Smooth muscle cell of the umbilical artery (primary cell): ENCODE data around the gene ZSCAN2. TPM values are rescaled to one million over a fixed set of nuclear protein-coding genes. Genes with fewer than 3 reads are reported as not detected.

Source experiments
- total RNA-seq: library from RNA; depleted of rRNA; stranded (reverse); fragments of >200 nt; gene quantifications from 2 replicates; pipeline ENCODE4 v1.2.3, GENCODE V29; 2014

The ZSCAN2 gene
- total RNA-seq, result 10.1 and 12.5 TPM in 2 replicates

GRCh38 chr15:84600687-84601554, at the start of gene ZSCAN2:
Gene ZSCAN2 (plus strand): TSS chr15:84601009. CDS start chr15:84603928, 2,919 bp downstream.

GRCh38 chr15:84653910-84654688, 53.3 kb downstream of the ZSCAN2 start, which contains the start of gene WDR73:
Gene WDR73 (minus strand): TSS chr15:84654283. CDS start chr15:84654274, 9 bp downstream.

GRCh38 chr15:84658080-84658787, 57.4 kb downstream of the ZSCAN2 start, which contains the start of gene NMB:
Gene NMB (minus strand): TSS chr15:84658199. CDS start chr15:84658152, 47 bp downstream.

Other genes starting within 250 kb of the ZSCAN2 start
- 22.2 and 28.5 TPM in 2 replicates for gene WDR73, start 53.3 kb downstream of the ZSCAN2 start, total RNA-seq
- gene NMB, start 57.2 kb downstream of the ZSCAN2 start, total RNA-seq, result 2.1 and 3.3 TPM in 2 replicates
- 207 and 347 TPM in 2 replicates for gene SEC11A, start 115.1 kb downstream of the ZSCAN2 start, total RNA-seq
- gene ZNF592, start 147.6 kb downstream of the ZSCAN2 start, total RNA-seq, result 4.8 and 8.1 TPM in 2 replicates
- 0.89 and 9.8 TPM in 2 replicates for gene ALPK3, start 216.3 kb downstream of the ZSCAN2 start, total RNA-seq